Heart left ventricle (tissue), 16 donors: Measurements from ENCODE around the gene CATSPERZ. TPM values are rescaled to one million over a fixed set of nuclear protein-coding genes. Genes with fewer than 3 reads are reported as not detected.

ENCODE experiments used
- ATAC-seq, 4 donors: fragments of 200-7000 bp; cut with Tn5 transposase; one replicate each; pipeline ENCODE4 v1.9.1; 2020 to 2022; ENCODE audit warnings: moderate library complexity in 4 of 4, mild to moderate bottlenecking in 3 of 4, moderate number of reproducible peaks in 1 of 4
- DNase-seq, 5 donors: peaks; one replicate each; pipeline ENCODE4 v3.0.0-alpha.2; 2020
- H3K27ac ChIP-seq, 12 donors: fragments of 200-600 bp; sonication (generic) in 4 of 12; one replicate each; pipeline versions ENCODE4 v1.5.0 to v1.8.0; 2016 to 2022; ENCODE audit warnings: mild to moderate bottlenecking in 2 of 12
- H3K27me3 ChIP-seq, 9 donors: fragments of 200-600 bp; sonication (generic) in 2 of 9; one replicate each; pipeline versions ENCODE4 v1.5.1 to v1.8.0; 2016 to 2022; ENCODE audit warnings: mild to moderate bottlenecking in 3 of 9
- H3K36me3 ChIP-seq, 9 donors: fragments of 200-600 bp; sonication (generic) in 2 of 9; one replicate each; pipeline versions ENCODE4 v1.5.0 to v1.8.0; 2018 to 2022; ENCODE audit warnings: mild to moderate bottlenecking in 2 of 9
- H3K4me1 ChIP-seq, 12 donors: fragments of 200-600 bp; sonication (generic) in 4 of 12; one replicate each; pipeline versions ENCODE4 v1.5.0 to v1.8.0; 2016 to 2022; ENCODE audit warnings: mild to moderate bottlenecking in 3 of 12
- H3K4me3 ChIP-seq, 12 donors: fragments of 200-600 bp; sonication (generic) in 4 of 12; one replicate each; pipeline versions ENCODE4 v1.5.0 to v1.8.0; 2017 to 2022; ENCODE audit warnings: mild to moderate bottlenecking in 9 of 12, moderate library complexity in 4 of 12
- H3K9me3 ChIP-seq, 12 donors: fragments of 200-600 bp; sonication (generic) in 4 of 12; one replicate each; pipeline versions ENCODE4 v1.5.0 to v1.8.0; 2016 to 2022; ENCODE audit warnings: mild to moderate bottlenecking in 1 of 12
- CTCF ChIP-seq, 12 donors: fragments of 200-600 bp; sonication (generic) in 4 of 12; IDR thresholded peaks; one replicate each; pipeline versions ENCODE4 v1.5.0 to v1.8.0; 2018 to 2022; ENCODE audit warnings: antibody characterized with exemption in 12 of 12, mild to moderate bottlenecking in 5 of 12
- POLR2A ChIP-seq, 2 donors: fragments of 450-650 bp; IDR thresholded peaks; one replicate each; pipeline ENCODE4 v1.6.1; 2017; ENCODE audit warnings: antibody characterized with exemption in 2 of 2, mild to moderate bottlenecking in 2 of 2, moderate library complexity in 2 of 2
- WGBS, 4 donors: extraction: QIAGEN DNeasy Blood & Tissue Kit in 2 of 4; methylation state at CpG; one replicate each; pipeline versions ENCODE4 v1.1.5 to v1.1.7; 2013 to 2018; 5-methylcytosine and 5-hydroxymethylcytosine counted together
- intact Hi-C, 10 donors: fragments of 100-400 bp; cut with DNase I; formaldehyde crosslinking; loops; one replicate each; pipeline versions ENCODE4 v1.11.1 to v1.14.2; 2022
- microRNA-seq, 4 donors: library from miRNA; unstranded; fragments of <30 nt; microRNA quantifications; one replicate each; pipeline versions ENCODE4 to v1.2.0, GENCODE V29; 2017 to 2020
- polyA plus RNA-seq, 2 donors: library from polyadenylated mRNA; stranded (reverse); fragments of 200-250 nt; gene quantifications; one replicate each; pipeline ENCODE4 v1.2.3, GENCODE V29; 2013
- total RNA-seq, 9 donors: library from RNA; depleted of rRNA in 2 of 9; stranded (reverse); fragments of >200 nt in 2 of 9; fragmentation: NEBNext Ultra II Directional in 3 of 9; extraction: Animal tissue kit (Norgen Biotek cat#: 25700) in 3 of 9; gene quantifications; one replicate each; pipeline versions ENCODE4 v1.1.0 to v1.2.4, GENCODE V29; 2016 to 2023
- donor health status: ischemic (EF 13 %, LVEDD 7.1; RV severe dilation, severe dysfunction).
- donor health status: healthy with polysubstance abuse.
- donor health status: DM: no; HTN: yes; CAD: no.
- donor health status: DM: no; HTN: no; CAD: no.
- donor health status: ischemic (EF 25% LVEDD 6.9; RV normal size, moderate dysfunction).
- donor health status: ischemic (EF 25% LVEDD 5.7; RV mildly dilated, moderate dysfunction).
- donor health status: healthy.
- donor health status: DM: yes; HTN: yes; CAD: no.
- donor health status: ischemic (EF 35%, LVEDD 5.7; RV mildly dilated, moderate dysfunction).
- donor health status: nonischemic (EF 11% LVEDD 7.7; RV severe dilation, severe dysfunction).
- donor health status: DM: yes; HTN: yes; CAD: no.
- donor health status: PGD.
- donor health status: ischemic (EF 29% LVEDD 5.4; RV normal size, mild dysfunction).
- donor health status: nonischemic (EF 23%, LVEDD 6.1; RV moderate dilation, normal function).

The CATSPERZ gene
- total and polyA plus RNA-seq, 11 donors = not detected

- 90 to 92% (median 90%) methylated on average over 21 to 34 of the region's 34 CpGs for WGBS, 4 donors
- Histone ChIP-seq H3K4me3 (no peak overlapping the region), H3K36me3 (peaks cover 0 to 5% (median 0%) of the 10 kb centered on the region in 9 donors), H3K27me3 (no peaks in the 10 kb centered on the region), H3K4me1 (peaks cover under 1 to 31% (median 16%) of the 10 kb centered on the region in 12 donors), H3K9me3 (no peaks in the 10 kb centered on the region), H3K27ac (no peak overlapping the region)
- TF ChIP-seq POLR2A (IDR thresholded peaks at IDR 0.05) (no peak), CTCF (IDR thresholded peaks at IDR 0.05) (no peak)
- ATAC-seq (no peak), DNase-seq (no peak)
- intact Hi-C loops = loop anchor here in 2 of 10 donors (5.0 to 10.0 kb wide), 2 partner anchors 36 to 302 kb away; partner anchors contain the start of genes PRDX5 (in 1 of the 2) and TRMT112 (in 1 of the 2)
Measured at GRCh38 chr11:64352995-64353714, 53.0 kb downstream of the CATSPERZ start.

- Histone ChIP-seq H3K4me1 (peaks cover 3 to 31% (median 22%) of the 10 kb centered on the region in 12 donors), H3K4me3 (no peak overlapping the region), H3K36me3 (peaks cover 0 to 5% (median 0%) of the 10 kb centered on the region in 9 donors), H3K9me3 (no peaks in the 10 kb centered on the region), H3K27ac (no peak overlapping the region), H3K27me3 (no peaks in the 10 kb centered on the region)
- TF ChIP-seq POLR2A (IDR thresholded peaks at IDR 0.05) (no peak), CTCF (IDR thresholded peaks at IDR 0.05) (no peak)
- intact Hi-C loops = loop anchor here in 2 of 10 donors (2.0 to 10.0 kb wide), 3 partner anchors 35 to 301 kb away; partner anchors contain the start of genes PRDX5 (in 2 of the 2) and TRMT112 (in 1 of the 2)
- DNase-seq = no peak
- 82 to 87% (median 83%) methylated on average over 17 to 20 of the region's 20 CpGs for WGBS, 4 donors
- ATAC-seq = no peak
Measured at GRCh38 chr11:64353715-64354506, 53.8 kb downstream of the CATSPERZ start.

Small RNAs within 50 kb of the gene (microRNA-seq; reads per million reads assigned to microRNA genes)
- 0.62 to 1.2 (median 0.71) reads per million in 4 donors for gene MIR7155

Other genes with a start within 250 kb of the CATSPERZ start
- gene MACROD1, start 134.2 kb upstream of the CATSPERZ start, total RNA-seq = 100 to 1,000 TPM in 6 of 9 donors, 10 to 100 TPM in 3; 61.3 to 166 (median 116) TPM
- gene MACROD1, start 134.2 kb upstream of the CATSPERZ start, polyA plus RNA-seq = 100 to 1,000 TPM in 1 of 2 donors, 10 to 100 TPM in 1; 48.9 to 287 TPM
- 100 to 1,000 TPM in 2 of 9 donors, 10 to 100 TPM in 7; 74.9 to 143 (median 88.8) TPM for gene STIP1, start 114.2 kb upstream of the CATSPERZ start, total RNA-seq
- 100 to 1,000 TPM in 1 of 2 donors, 10 to 100 TPM in 1; 68.8 to 175 TPM for gene STIP1, start 114.2 kb upstream of the CATSPERZ start, polyA plus RNA-seq
- gene FERMT3, start 93.6 kb upstream of the CATSPERZ start, total RNA-seq = 10 to 100 TPM in 2 of 9 donors, 1 to 10 TPM in 7; 3.4 to 71.5 (median 5.7) TPM
- gene FERMT3, start 93.6 kb upstream of the CATSPERZ start, polyA plus RNA-seq = 1 to 10 TPM; 2.8 to 7.9 TPM
- 100 to 1,000 TPM in 2 of 9 donors, 10 to 100 TPM in 7; 51.2 to 146 (median 63.3) TPM for gene TRPT1, start 74.2 kb upstream of the CATSPERZ start, total RNA-seq
- gene TRPT1, start 74.2 kb upstream of the CATSPERZ start, polyA plus RNA-seq = 100 to 1,000 TPM in 1 of 2 donors, 10 to 100 TPM in 1; 65.3 to 123 TPM
- 10 to 100 TPM; 63.7 to 93.0 (median 70.3) TPM for gene NUDT22, start 74.1 kb upstream of the CATSPERZ start, total RNA-seq
- gene NUDT22, start 74.1 kb upstream of the CATSPERZ start, polyA plus RNA-seq = 10 to 100 TPM; 74.9 to 90.9 TPM
- gene DNAJC4, start 69.8 kb upstream of the CATSPERZ start, total RNA-seq = 10 to 100 TPM; 31.2 to 63.6 (median 47.2) TPM
- 100 to 1,000 TPM in 1 of 2 donors, 10 to 100 TPM in 1; 33.8 to 123 TPM for gene DNAJC4, start 69.8 kb upstream of the CATSPERZ start, polyA plus RNA-seq
- gene VEGFB, start 65.8 kb upstream of the CATSPERZ start, total RNA-seq = 100 to 1,000 TPM; 172 to 332 (median 241) TPM
- 100 to 1,000 TPM; 127 to 304 TPM for gene VEGFB, start 65.8 kb upstream of the CATSPERZ start, polyA plus RNA-seq
- gene FKBP2, start 59.3 kb upstream of the CATSPERZ start, total RNA-seq = 10 to 100 TPM; 35.0 to 71.5 (median 51.8) TPM
- 100 to 1,000 TPM; 226 to 250 TPM for gene FKBP2, start 59.3 kb upstream of the CATSPERZ start, polyA plus RNA-seq
- gene PPP1R14B, start 53.4 kb upstream of the CATSPERZ start, total RNA-seq = 100 to 1,000 TPM in 4 of 9 donors, 10 to 100 TPM in 5; 69.6 to 244 (median 90.4) TPM
- 100 to 1,000 TPM; 160 to 167 TPM for gene PPP1R14B, start 53.4 kb upstream of the CATSPERZ start, polyA plus RNA-seq
- gene PLCB3, start 48.8 kb upstream of the CATSPERZ start, total RNA-seq = 10 to 100 TPM in 3 of 9 donors, 1 to 10 TPM in 6; 7.6 to 19.1 (median 9.8) TPM
- gene PLCB3, start 48.8 kb upstream of the CATSPERZ start, polyA plus RNA-seq = 10 to 100 TPM in 1 of 2 donors, 1 to 10 TPM in 1; 7.4 to 11.6 TPM
- 100 to 1,000 TPM in 2 of 9 donors, 10 to 100 TPM in 7; 41.5 to 123 (median 49.9) TPM for gene BAD, start 15.7 kb upstream of the CATSPERZ start, total RNA-seq
- 10 to 100 TPM; 76.9 to 94.6 TPM for gene BAD, start 15.7 kb upstream of the CATSPERZ start, polyA plus RNA-seq
- 10 to 100 TPM; 24.3 to 48.3 (median 26.2) TPM for gene GPR137, start 14.5 kb upstream of the CATSPERZ start, total RNA-seq
- 10 to 100 TPM; 20.2 to 44.0 TPM for gene GPR137, start 14.5 kb upstream of the CATSPERZ start, polyA plus RNA-seq
- not detected for gene KCNK4, start 9.1 kb upstream of the CATSPERZ start, total RNA-seq
- not detected for gene KCNK4, start 9.1 kb upstream of the CATSPERZ start, polyA plus RNA-seq
- gene ESRRA, start 5.2 kb downstream of the CATSPERZ start, total RNA-seq = 100 to 1,000 TPM in 8 of 9 donors, 10 to 100 TPM in 1; 94.0 to 291 (median 145) TPM
- 100 to 1,000 TPM; 217 to 260 TPM for gene ESRRA, start 5.2 kb downstream of the CATSPERZ start, polyA plus RNA-seq
- 100 to 1,000 TPM in 4 of 9 donors, 10 to 100 TPM in 5; 80.0 to 169 (median 95.6) TPM for gene TRMT112, start 17.2 kb downstream of the CATSPERZ start, total RNA-seq
- 100 to 1,000 TPM; 172 to 186 TPM for gene TRMT112, start 17.2 kb downstream of the CATSPERZ start, polyA plus RNA-seq
- gene PRDX5, start 17.8 kb downstream of the CATSPERZ start, total RNA-seq = 100 to 1,000 TPM; 220 to 561 (median 290) TPM
- gene PRDX5, start 17.8 kb downstream of the CATSPERZ start, polyA plus RNA-seq = 100 to 1,000 TPM; 385 to 882 TPM
- gene CCDC88B, start 39.8 kb downstream of the CATSPERZ start, total RNA-seq = 10 to 100 TPM in 1 of 9 donors, 1 to 10 TPM in 8; 4.1 to 16.2 (median 7.3) TPM
- gene CCDC88B, start 39.8 kb downstream of the CATSPERZ start, polyA plus RNA-seq = 10 to 100 TPM in 1 of 2 donors, 1 to 10 TPM in 1; 8.1 to 24.0 TPM
- 10 to 100 TPM; 12.8 to 32.5 (median 18.3) TPM for gene RPS6KA4, start 58.8 kb downstream of the CATSPERZ start, total RNA-seq
- 10 to 100 TPM; 15.0 to 30.4 TPM for gene RPS6KA4, start 58.8 kb downstream of the CATSPERZ start, polyA plus RNA-seq